Mesenchymal stem cell (in vitro differentiated cells and primary cell): ENCODE measurements around the gene AK9.
A peak's percentile ranks its signal among the peaks of the same experiment; 100 is the strongest.

ENCODE experiments used
- DNase-seq: peaks from one replicate; pipeline ENCODE4 v3.0.0-alpha.2; 2013
- H2AFZ ChIP-seq: one replicate; pipeline ENCODE4 v1.6.1; 2013; ENCODE audit warnings: low read depth, mild to moderate bottlenecking, control low read depth, inconsistent platforms, low read length, moderate library complexity
- H2AK5ac ChIP-seq: 2 replicates; pipeline ENCODE4 v1.6.1; 2013; ENCODE audit warnings: low read length, moderate library complexity, mild to moderate bottlenecking, inconsistent platforms; ENCODE audit not compliant: severe bottlenecking
- H2BK120ac ChIP-seq: one replicate; pipeline ENCODE4 v1.6.1; 2013; ENCODE audit warnings: low read depth, mild to moderate bottlenecking, inconsistent platforms, low read length, moderate library complexity
- H2BK12ac ChIP-seq, 2 experiments: one replicate each; pipeline ENCODE4 v1.6.1; 2013; ENCODE audit warnings: inconsistent platforms in 2 of 2, low read length in 2 of 2, mild to moderate bottlenecking in 2 of 2, moderate library complexity in 2 of 2, control low read depth in 1 of 2
- H2BK15ac ChIP-seq: one replicate; pipeline ENCODE4 v1.6.1; 2013; ENCODE audit warnings: mild to moderate bottlenecking, low read depth, inconsistent platforms; ENCODE audit not compliant: poor library complexity, severe bottlenecking
- H2BK5ac ChIP-seq: 2 replicates; pipeline ENCODE4 v1.6.1; 2013; ENCODE audit warnings: low read depth, mild to moderate bottlenecking, low read length, control low read depth, inconsistent platforms; ENCODE audit not compliant: poor library complexity, severe bottlenecking
- H3K14ac ChIP-seq, 2 experiments: one replicate each; pipeline ENCODE4 v1.6.1; 2013; ENCODE audit warnings: inconsistent platforms in 2 of 2, low read length in 2 of 2, control low read depth in 1 of 2, mild to moderate bottlenecking in 1 of 2, moderate library complexity in 1 of 2
- H3K18ac ChIP-seq, 2 experiments: one replicate each; pipeline ENCODE4 v1.6.1; 2013; ENCODE audit warnings: inconsistent platforms in 2 of 2, low read length in 2 of 2, control low read depth in 1 of 2, low read depth in 1 of 2, mild to moderate bottlenecking in 1 of 2
- H3K23ac ChIP-seq, 2 experiments: one replicate each; pipeline ENCODE4 v1.6.1; 2013; ENCODE audit warnings: inconsistent platforms in 2 of 2, low read length in 2 of 2, mild to moderate bottlenecking in 2 of 2, moderate library complexity in 2 of 2, control low read depth in 1 of 2
- H3K27ac ChIP-seq: 2 replicates; pipeline ENCODE4 v1.5.1; 2013; ENCODE audit warnings: mild to moderate bottlenecking, moderate library complexity, low read length, control low read depth, inconsistent platforms; ENCODE audit not compliant: poor library complexity, severe bottlenecking
- H3K27me3 ChIP-seq, 2 experiments: 2 replicates each; pipeline versions ENCODE4 v1.6.1 to v1.7.0; 2013; ENCODE audit warnings: low read length in 2 of 2, mild to moderate bottlenecking in 2 of 2, moderate library complexity in 2 of 2, control low read depth in 1 of 2, inconsistent platforms in 1 of 2; ENCODE audit not compliant: control insufficient read depth in 1 of 2, insufficient read depth in 1 of 2
- H3K36me3 ChIP-seq, 2 experiments: 2 replicates each; pipeline versions ENCODE4 v1.6.1 to v1.7.0; 2013; ENCODE audit warnings: low read length in 2 of 2, control low read depth in 1 of 2, inconsistent platforms in 1 of 2, low read depth in 1 of 2, mild to moderate bottlenecking in 1 of 2; ENCODE audit not compliant: insufficient read depth in 2 of 2, control insufficient read depth in 1 of 2
- H3K4ac ChIP-seq, 2 experiments: one replicate each; pipeline ENCODE4 v1.6.1; 2013; ENCODE audit warnings: inconsistent platforms in 2 of 2, low read length in 2 of 2, mild to moderate bottlenecking in 2 of 2, moderate library complexity in 2 of 2, control low read depth in 1 of 2, low read depth in 1 of 2
- H3K4me1 ChIP-seq: 2 replicates; pipeline ENCODE4 v1.6.1; 2013; ENCODE audit warnings: low read depth, low read length, control low read depth; ENCODE audit not compliant: control insufficient read depth, insufficient read depth
- H3K4me2 ChIP-seq: 2 replicates; pipeline ENCODE4 v1.6.1; 2013; ENCODE audit warnings: low read length, mild to moderate bottlenecking, inconsistent platforms; ENCODE audit not compliant: poor library complexity, severe bottlenecking
- H3K4me3 ChIP-seq, 2 experiments: 2 replicates each; pipeline versions ENCODE4 v1.5.1 to v1.7.0; 2013; ENCODE audit warnings: low read length in 2 of 2, mild to moderate bottlenecking in 2 of 2, control low read depth in 1 of 2, low read depth in 1 of 2; ENCODE audit not compliant: insufficient read depth in 1 of 2
- H3K79me1 ChIP-seq: replicated peaks from 2 replicates; pipeline ENCODE4 v1.6.1; 2013; ENCODE audit warnings: mild to moderate bottlenecking, control low read depth, low read length, inconsistent platforms; ENCODE audit not compliant: poor library complexity, severe bottlenecking
- H3K9ac ChIP-seq: 2 replicates; pipeline ENCODE4 v1.7.0; 2013; ENCODE audit warnings: mild to moderate bottlenecking, low read length, moderate library complexity
- H3K9me3 ChIP-seq: 2 replicates; pipeline ENCODE4 v1.7.0; 2013; ENCODE audit warnings: mild to moderate bottlenecking, low read length; ENCODE audit not compliant: control insufficient read depth
- H4K8ac ChIP-seq: one replicate; pipeline ENCODE4 v1.6.1; 2013; ENCODE audit warnings: inconsistent platforms, mild to moderate bottlenecking, low read length, moderate library complexity
- H4K91ac ChIP-seq: one replicate; pipeline ENCODE4 v1.6.1; 2013; ENCODE audit warnings: mild to moderate bottlenecking, low read length, inconsistent platforms
- WGBS: methylation state at CpG from one replicate; pipeline ENCODE4 v1.1.7; 2013; ENCODE audit warnings: mixed read lengths; 5-methylcytosine and 5-hydroxymethylcytosine counted together

AK9 gene

GRCh38 chr6:109453156-109453555 is 237.8 kb downstream of the AK9 start:
- DNase-seq: no peak
- H3K4me2 ChIP-seq: no peak overlapping the region

GRCh38 chr6:109452181-109452580 is 238.8 kb downstream of the AK9 start:
- Histone ChIP-seq H3K4me3 (no peak overlapping the region), H3K27ac (no peak overlapping the region), H3K79me1 (peaks cover 33% of the 10 kb centered on the region), H3K9me3 (no peaks in the 10 kb centered on the region), H3K4me1 (peaks cover 22% of the 10 kb centered on the region), H2BK15ac (no peak overlapping the region), H4K8ac (no peak overlapping the region), H2BK12ac (no peak overlapping the region), H3K14ac (no peak overlapping the region), H4K91ac (no peak overlapping the region), H3K4ac (no peak overlapping the region), H2BK5ac (no peak overlapping the region), H3K36me3 (peaks cover 35 to 58% of the 10 kb centered on the region in 2 experiments), H2BK120ac (no peak overlapping the region), H2AK5ac (no peak overlapping the region), H3K23ac (no peak overlapping the region), H3K4me2 (no peak overlapping the region), H3K18ac (no peak overlapping the region), H3K9ac (no peak overlapping the region), H3K27me3 (no peaks in the 10 kb centered on the region), H2AFZ (no peak overlapping the region)
- no peak for DNase-seq
- WGBS: 94% methylated on average over 9 of the region's 9 CpGs

More at GRCh38 chr6:109453156-109453555, 237.8 kb downstream of the AK9 start:
- 100% methylated on average over 2 of the region's 2 CpGs for WGBS
- H3K23ac ChIP-seq: no peak overlapping the region
- no peak overlapping the region for H2BK15ac ChIP-seq
- no peaks in the 10 kb centered on the region for H3K9me3 ChIP-seq
- no peak overlapping the region for H3K4ac ChIP-seq
- H3K27ac ChIP-seq: no peak overlapping the region
- no peak overlapping the region for H3K9ac ChIP-seq
- no peak overlapping the region for H3K4me3 ChIP-seq
- H3K4me1 ChIP-seq: peaks cover 20% of the 10 kb centered on the region
- H2BK120ac ChIP-seq: no peak overlapping the region
- H4K91ac ChIP-seq: no peak overlapping the region
- H3K14ac ChIP-seq: no peak overlapping the region
- no peak overlapping the region for H4K8ac ChIP-seq
- H3K36me3 ChIP-seq: peaks cover 31 to 49% of the 10 kb centered on the region in 2 experiments
- H2BK5ac ChIP-seq: no peak overlapping the region
- H3K79me1 ChIP-seq: peaks cover 32% of the 10 kb centered on the region
- H2AK5ac ChIP-seq: no peak overlapping the region
- no peak overlapping the region for H2AFZ ChIP-seq
- H3K27me3 ChIP-seq: no peaks in the 10 kb centered on the region
- no peak overlapping the region for H2BK12ac ChIP-seq
- H3K18ac ChIP-seq: no peak overlapping the region

GRCh38 chr6:109451376-109451775 is 239.6 kb downstream of the AK9 start:
- Histone ChIP-seq H2AK5ac (no peak overlapping the region), H3K14ac (no peak overlapping the region), H3K4me3 (no peak overlapping the region), H3K36me3 (peaks cover 43 to 66% of the 10 kb centered on the region in 2 experiments), H4K8ac (no peak overlapping the region), H3K27me3 (no peaks in the 10 kb centered on the region), H3K9ac (no peak overlapping the region), H3K23ac (no peak overlapping the region), H2BK5ac (no peak overlapping the region), H2BK120ac (no peak overlapping the region), H2BK15ac (no peak overlapping the region), H4K91ac (no peak overlapping the region), H3K18ac (peak overlapping the region in 1 of 2 experiments; percentile 49), H3K4me1 (peaks cover 19% of the 10 kb centered on the region), H2AFZ (no peak overlapping the region), H3K4ac (no peak overlapping the region), H3K79me1 (peaks cover 36% of the 10 kb centered on the region), H3K4me2 (no peak overlapping the region), H3K27ac (no peak overlapping the region), H2BK12ac (no peak overlapping the region), H3K9me3 (no peaks in the 10 kb centered on the region)
- WGBS: 97% methylated on average over 7 of the region's 7 CpGs
- DNase-seq: no peak

GRCh38 chr6:109450801-109451200 is 240.2 kb downstream of the AK9 start:
- no peak overlapping the region for H3K14ac ChIP-seq
- peaks cover 14% of the 10 kb centered on the region for H3K4me1 ChIP-seq
- H2BK12ac ChIP-seq: no peak overlapping the region
- no peak overlapping the region for H4K91ac ChIP-seq
- peaks cover 49 to 72% of the 10 kb centered on the region in 2 experiments for H3K36me3 ChIP-seq
- no peak overlapping the region for H2BK5ac ChIP-seq
- H3K4me2 ChIP-seq: no peak overlapping the region
- no peak overlapping the region for H2BK15ac ChIP-seq
- H3K27me3 ChIP-seq: no peaks in the 10 kb centered on the region
- H2AFZ ChIP-seq: no peak overlapping the region
- no peaks in the 10 kb centered on the region for H3K9me3 ChIP-seq
- H3K4me3 ChIP-seq: no peak overlapping the region
- no peak overlapping the region for H3K9ac ChIP-seq
- 100% methylated on average over 3 of the region's 3 CpGs for WGBS
- no peak overlapping the region for H3K4ac ChIP-seq
- no peak overlapping the region for H2AK5ac ChIP-seq
- H4K8ac ChIP-seq: no peak overlapping the region
- no peak overlapping the region for H3K18ac ChIP-seq
- H3K27ac ChIP-seq: no peak overlapping the region
- H3K79me1 ChIP-seq: peaks cover 34% of the 10 kb centered on the region
- no peak overlapping the region for H3K23ac ChIP-seq
- no peak overlapping the region for H2BK120ac ChIP-seq
- no peak for DNase-seq
